ENCODE data around the gene SETD2. TPM values are rescaled to one million over a fixed set of nuclear protein-coding genes. Genes with fewer than 3 reads are reported as not detected.

Gene SETD2
- total RNA-seq, 1 experiment from 2014 or later: 47.7 TPM

DNA sequence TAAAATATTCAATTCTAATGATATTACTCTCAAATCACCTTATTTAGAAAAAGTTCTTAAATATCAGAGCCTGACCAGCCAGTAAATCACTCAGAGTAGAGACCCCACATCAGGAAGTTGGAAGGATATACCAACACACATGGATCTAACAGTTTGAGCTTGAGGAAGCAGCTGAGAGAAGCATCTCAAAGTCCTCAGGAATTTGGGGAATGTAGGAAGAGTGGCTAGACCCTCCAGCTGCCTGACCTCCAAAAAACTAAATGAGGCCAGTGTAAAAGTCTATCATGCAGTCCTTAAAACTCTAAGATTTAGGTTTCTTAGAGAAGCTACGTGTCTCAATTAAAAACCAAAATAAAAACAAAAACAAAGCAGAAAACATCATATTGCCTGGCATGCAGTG, 55.4 kb downstream of the SETD2 start:
- ChIA-PET POLR2A (ENCODE audit: unreplicated experiment) (no interaction called here), CTCF (no interaction called here)
- Histone ChIP-seq H3K9me3 (ENCODE audit: insufficient read depth, low read depth) (no peaks in the 10 kb centered on the region), H3K27ac (no peak overlapping the region), H3K36me3 (ENCODE audit: low read depth) (peaks cover 9% of the 10 kb centered on the region; the same call in 1 of the 2 replicates), H3K4me1 (replicated peaks; ENCODE audit: insufficient read depth) (no peaks in the 10 kb centered on the region), H3K4me3 (no peak overlapping the region), H4K20me1 (ENCODE audit: insufficient read depth) (peaks cover 5% of the 10 kb centered on the region), H3K4me2 (no peak overlapping the region), H3K9me2 (ENCODE audit: insufficient read depth) (no peaks in the 10 kb centered on the region), H2AFZ (no peak overlapping the region), H3F3A (ENCODE audit: insufficient read depth, low read depth) (no peaks in the 10 kb centered on the region), H3K79me2 (ENCODE audit: low read depth) (no peaks in the 10 kb centered on the region), H3K27me3 (ENCODE audit: insufficient read depth, low read depth) (no peaks in the 10 kb centered on the region)
- no peak for TF ChIP-seq EZH2 (IDR thresholded peaks at IDR 0.05; ENCODE audit: low read depth)
- TF ChIP-seq, protein P1, sequence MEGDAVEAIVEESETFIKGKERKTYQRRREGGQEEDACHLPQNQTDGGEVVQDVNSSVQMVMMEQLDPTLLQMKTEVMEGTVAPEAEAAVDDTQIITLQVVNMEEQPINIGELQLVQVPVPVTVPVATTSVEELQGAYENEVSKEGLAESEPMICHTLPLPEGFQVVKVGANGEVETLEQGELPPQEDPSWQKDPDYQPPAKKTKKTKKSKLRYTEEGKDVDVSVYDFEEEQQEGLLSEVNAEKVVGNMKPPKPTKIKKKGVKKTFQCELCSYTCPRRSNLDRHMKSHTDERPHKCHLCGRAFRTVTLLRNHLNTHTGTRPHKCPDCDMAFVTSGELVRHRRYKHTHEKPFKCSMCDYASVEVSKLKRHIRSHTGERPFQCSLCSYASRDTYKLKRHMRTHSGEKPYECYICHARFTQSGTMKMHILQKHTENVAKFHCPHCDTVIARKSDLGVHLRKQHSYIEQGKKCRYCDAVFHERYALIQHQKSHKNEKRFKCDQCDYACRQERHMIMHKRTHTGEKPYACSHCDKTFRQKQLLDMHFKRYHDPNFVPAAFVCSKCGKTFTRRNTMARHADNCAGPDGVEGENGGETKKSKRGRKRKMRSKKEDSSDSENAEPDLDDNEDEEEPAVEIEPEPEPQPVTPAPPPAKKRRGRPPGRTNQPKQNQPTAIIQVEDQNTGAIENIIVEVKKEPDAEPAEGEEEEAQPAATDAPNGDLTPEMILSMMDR (conservative IDR thresholded peaks at IDR 0.05): no peak
- intact Hi-C loops (cut with micrococcal nuclease; ENCODE audit: unreplicated experiment): no loop called here
- no TSS peak for BruUV-seq (replicated peaks)
- no peak for DNase-seq

DNA sequence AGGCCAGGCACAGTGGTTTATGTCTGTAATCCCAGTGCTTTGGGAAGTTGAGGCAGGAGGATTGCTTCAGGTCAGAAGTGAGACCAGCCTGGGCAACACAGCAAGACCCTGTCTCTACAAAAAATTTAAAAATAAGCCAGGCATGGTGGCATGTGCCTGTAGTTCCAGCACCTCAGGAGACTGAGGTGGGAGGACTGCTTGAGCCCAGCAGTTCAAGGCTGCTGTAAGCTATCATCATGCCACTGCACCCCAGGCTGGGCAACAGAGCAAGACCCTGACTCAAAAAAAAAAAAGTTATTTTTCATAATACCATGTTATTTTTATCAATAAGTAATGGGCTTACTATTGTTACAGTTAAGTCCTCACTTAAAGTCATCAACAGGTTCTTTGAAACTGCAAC, 59.7 kb downstream of the SETD2 start:
- Histone ChIP-seq H3F3A (ENCODE audit: insufficient read depth, low read depth) (no peaks in the 10 kb centered on the region), H3K79me2 (ENCODE audit: low read depth) (no peaks in the 10 kb centered on the region), H3K4me1 (replicated peaks; ENCODE audit: insufficient read depth) (no peaks in the 10 kb centered on the region), H3K4me2 (no peak overlapping the region), H3K9me2 (ENCODE audit: insufficient read depth) (no peaks in the 10 kb centered on the region), H3K27ac (no peak overlapping the region), H3K9me3 (ENCODE audit: insufficient read depth, low read depth) (no peaks in the 10 kb centered on the region), H4K20me1 (ENCODE audit: insufficient read depth) (no peaks in the 10 kb centered on the region), H3K4me3 (no peak overlapping the region), H2AFZ (no peak overlapping the region), H3K36me3 (ENCODE audit: low read depth) (no peaks in the 10 kb centered on the region), H3K27me3 (ENCODE audit: insufficient read depth, low read depth) (no peaks in the 10 kb centered on the region)
- POLR2A ChIA-PET (ENCODE audit: unreplicated experiment): no interaction called here
- no TSS peak for BruUV-seq (replicated peaks)
- intact Hi-C loops (cut with micrococcal nuclease; ENCODE audit: unreplicated experiment): no loop called here
- no peak for TF ChIP-seq EZH2 (IDR thresholded peaks at IDR 0.05; ENCODE audit: low read depth)
- TF ChIP-seq, protein P1 (conservative IDR thresholded peaks at IDR 0.05): no peak
- CTCF ChIA-PET: no interaction called here
- no peak for DNase-seq

DNA sequence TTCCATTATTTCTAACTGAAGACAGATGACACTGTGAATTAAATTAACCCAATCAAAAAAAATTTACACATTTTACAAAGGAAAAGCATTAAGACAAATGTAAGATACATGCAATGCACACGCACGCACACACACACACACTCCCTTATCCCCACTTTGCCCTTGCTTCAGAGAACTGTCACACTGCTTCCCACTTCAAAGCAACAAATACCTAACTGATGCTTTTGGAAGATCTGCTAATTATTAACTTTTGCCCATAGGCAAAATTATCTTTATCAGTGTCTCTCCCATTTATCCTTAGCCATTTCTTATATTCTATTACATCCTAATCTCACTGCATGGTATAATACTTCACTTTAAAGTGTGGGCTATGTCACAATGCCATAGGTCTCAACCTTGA, 60.3 kb downstream of the SETD2 start:
- Histone ChIP-seq H3K27me3 (ENCODE audit: insufficient read depth, low read depth) (no peaks in the 10 kb centered on the region), H3K4me2 (no peak overlapping the region), H3K27ac (no peak overlapping the region), H3K79me2 (ENCODE audit: low read depth) (no peaks in the 10 kb centered on the region), H4K20me1 (ENCODE audit: insufficient read depth) (no peaks in the 10 kb centered on the region), H3F3A (ENCODE audit: insufficient read depth, low read depth) (no peaks in the 10 kb centered on the region), H3K4me3 (no peak overlapping the region), H3K4me1 (replicated peaks; ENCODE audit: insufficient read depth) (no peaks in the 10 kb centered on the region), H3K9me3 (ENCODE audit: insufficient read depth, low read depth) (no peaks in the 10 kb centered on the region), H3K9me2 (ENCODE audit: insufficient read depth) (no peaks in the 10 kb centered on the region), H2AFZ (no peak overlapping the region), H3K36me3 (ENCODE audit: low read depth) (no peaks in the 10 kb centered on the region)
- TF ChIP-seq, protein P1 (conservative IDR thresholded peaks at IDR 0.05): no peak
- no peak for TF ChIP-seq EZH2 (IDR thresholded peaks at IDR 0.05; ENCODE audit: low read depth)
- intact Hi-C loops (cut with micrococcal nuclease; ENCODE audit: unreplicated experiment): no loop called here
- ChIA-PET POLR2A (ENCODE audit: unreplicated experiment) (no interaction called here), CTCF (no interaction called here)
- no TSS peak for BruUV-seq (replicated peaks)
- no peak for DNase-seq

Measured in PC-9 (cell line).